GM19238 (cell line): ENCODE results near the gene RAPGEF5.

Experiments used
- DNase-seq: peaks from one replicate; pipeline ENCODE4 v3.0.0; 2011; ENCODE audit warnings: low spot score; ENCODE audit not compliant: insufficient read length

Gene RAPGEF5

DNA sequence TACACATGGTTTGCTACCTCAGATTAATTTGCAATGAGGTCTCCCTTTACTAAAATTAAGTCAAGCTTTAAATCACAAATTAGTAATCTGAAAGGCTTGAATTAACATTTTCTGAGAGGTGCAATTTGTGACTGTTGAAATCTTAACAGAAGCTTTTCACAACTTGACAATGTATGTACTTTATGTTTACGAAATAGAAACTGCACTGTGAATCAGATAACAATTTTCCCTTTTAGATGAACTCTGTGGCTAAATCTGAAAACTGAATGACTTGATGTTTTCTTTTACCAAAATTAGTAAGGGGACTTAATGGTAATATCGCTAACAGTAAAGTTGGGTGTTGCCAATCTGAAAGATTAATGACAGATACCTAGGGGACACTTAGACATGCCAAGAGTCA is 197.6 kb downstream of the RAPGEF5 start:
- DNase-seq = no peak

DNA sequence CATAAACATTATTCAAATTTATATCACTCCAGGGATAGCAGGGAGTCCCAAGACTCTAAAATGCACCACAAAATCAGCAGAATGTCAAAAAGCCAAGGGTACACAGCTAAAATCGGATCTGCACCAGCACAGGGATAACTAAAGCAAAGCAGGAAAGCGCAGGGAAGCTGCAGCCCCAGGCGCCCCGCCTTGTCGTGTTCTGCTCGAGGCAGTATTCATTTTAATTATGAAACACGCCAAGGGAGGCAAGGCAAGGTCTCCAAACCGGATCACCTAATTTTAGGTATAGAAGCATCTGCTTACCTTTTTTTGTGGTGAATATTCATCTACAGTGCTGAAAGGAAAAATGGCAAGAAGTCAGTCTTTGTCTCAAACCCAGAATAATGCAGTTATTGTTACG is 199.4 kb downstream of the RAPGEF5 start:
- DNase-seq = no peak

DNA sequence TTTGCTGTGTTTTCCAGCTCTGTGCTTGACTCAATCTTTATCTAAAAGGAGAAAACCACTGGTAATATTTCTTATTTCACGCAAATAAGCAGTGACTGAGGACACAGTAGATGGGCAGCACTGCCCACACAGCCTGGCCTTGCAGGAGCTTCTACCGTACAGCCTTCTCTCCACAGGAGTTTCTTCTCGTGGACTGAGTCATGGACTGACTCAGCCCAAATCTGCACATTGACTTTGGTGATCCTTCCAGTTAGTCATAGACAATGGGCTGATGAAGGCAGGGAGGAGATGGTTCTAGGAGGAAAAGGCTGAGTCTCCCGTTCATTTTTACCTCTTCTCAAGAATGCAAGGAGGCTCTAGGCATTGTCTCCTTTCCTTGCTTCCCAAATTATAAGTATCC is 200.7 kb downstream of the RAPGEF5 start:
- no peak for DNase-seq

DNA sequence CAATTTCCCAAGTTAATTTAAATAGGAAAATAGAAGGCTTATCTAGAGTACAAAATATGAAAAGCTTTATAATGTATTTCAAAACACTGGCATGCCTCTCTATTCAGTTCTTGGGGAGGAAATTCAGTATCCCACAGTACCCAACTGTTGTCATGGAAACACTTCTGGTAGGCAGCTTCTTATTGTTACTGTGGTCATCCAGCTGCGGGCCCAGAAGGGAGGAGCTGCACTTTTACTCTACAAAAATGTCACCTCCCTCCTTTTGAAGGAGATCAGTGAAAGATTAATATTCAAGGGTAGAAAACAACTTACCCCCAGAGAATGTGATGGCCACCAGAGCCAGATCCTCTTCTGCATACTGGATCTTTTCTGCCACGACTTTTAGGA is 202.8 kb downstream of the RAPGEF5 start:
- DNase-seq = no peak

DNA sequence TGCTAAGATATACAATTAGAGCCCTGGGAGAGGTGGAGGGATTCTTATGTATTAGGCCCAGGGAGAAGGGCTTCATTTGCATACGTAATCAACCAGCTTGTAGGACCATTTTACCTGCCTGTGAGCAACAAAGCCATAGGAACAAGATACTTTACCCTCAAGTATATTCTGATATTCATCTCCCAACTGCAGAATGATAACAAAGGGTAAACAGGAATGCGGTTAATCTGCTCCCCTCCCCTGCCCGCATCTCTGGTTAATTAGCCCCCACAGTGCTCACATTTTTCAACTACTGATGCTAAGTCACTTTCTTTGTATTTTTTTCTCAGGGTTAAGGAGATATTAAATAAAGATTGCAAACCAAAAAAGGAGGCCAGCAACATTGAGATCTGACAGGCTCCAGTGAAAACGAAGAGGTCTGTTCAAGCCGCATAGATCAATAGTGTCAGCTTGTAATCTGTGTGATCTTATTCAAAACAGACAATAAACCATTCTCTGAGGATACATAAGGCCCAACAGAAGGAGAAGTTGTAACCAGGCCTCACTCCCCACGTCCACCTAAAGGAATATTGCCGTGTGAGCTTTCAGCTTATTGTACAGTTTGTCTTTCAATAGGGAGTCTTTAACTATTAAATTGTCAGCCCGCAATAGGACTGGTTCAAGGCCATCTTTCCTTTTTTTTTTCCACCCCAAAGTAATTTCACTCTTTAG is 203.4 kb downstream of the RAPGEF5 start:
- DNase-seq = no peak

DNA sequence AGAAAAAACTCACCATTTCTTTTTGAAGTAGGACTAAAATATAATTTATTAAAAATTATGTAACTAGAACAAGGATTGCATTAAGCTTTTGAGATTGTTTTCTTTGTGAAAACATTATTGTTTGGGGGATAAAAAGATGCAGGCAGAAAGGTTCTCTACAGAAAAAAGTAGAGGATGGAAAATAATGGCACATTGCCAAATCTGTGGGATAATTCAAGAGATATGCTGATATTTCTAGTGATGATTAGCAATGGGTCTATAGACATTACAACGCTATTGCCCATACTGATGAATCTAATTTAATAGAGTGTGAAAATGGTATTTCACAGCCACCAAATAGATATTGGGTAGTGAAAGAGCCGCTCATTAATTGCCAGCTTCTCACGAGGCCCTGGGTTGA is 204.3 kb downstream of the RAPGEF5 start:
- DNase-seq = no peak

DNA sequence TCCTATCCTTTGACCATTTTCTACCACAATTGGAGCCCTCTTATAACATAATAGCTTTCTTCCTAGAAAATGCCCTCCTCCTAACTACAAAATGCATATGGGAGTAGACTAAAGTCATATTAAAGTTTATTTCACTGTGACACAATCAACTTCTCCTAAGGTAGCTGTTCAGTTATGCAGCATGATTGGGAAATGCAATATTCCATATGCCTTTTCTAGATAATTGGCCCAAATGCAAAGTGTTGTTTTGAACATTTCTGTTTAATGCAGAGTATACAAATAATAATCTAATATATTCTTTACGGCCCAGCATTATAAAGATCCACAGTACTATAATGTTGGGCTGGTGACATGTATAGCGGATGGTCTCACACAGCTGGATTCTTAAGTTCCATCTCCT is 205.1 kb downstream of the RAPGEF5 start:
- no peak for DNase-seq

DNA sequence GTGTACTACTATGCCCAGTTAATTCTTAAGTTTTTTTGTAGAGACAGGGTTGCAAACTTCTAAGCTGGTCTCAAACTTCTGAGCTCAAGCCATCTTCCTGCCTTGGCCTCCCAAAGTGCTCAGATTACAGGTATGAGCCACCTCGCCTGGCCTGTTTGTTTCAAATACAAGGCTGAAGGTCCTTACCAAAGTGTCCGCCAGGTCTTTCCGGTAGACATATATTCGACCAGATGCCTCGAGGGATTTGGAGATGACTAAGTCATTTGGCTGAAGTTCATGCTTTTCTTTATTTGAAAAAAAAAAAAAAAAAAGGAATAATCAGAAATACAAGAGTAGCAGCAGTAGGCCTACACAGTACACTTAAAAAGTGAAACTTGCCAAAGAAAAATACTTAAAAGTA is 206.7 kb downstream of the RAPGEF5 start:
- DNase-seq = no peak

DNA sequence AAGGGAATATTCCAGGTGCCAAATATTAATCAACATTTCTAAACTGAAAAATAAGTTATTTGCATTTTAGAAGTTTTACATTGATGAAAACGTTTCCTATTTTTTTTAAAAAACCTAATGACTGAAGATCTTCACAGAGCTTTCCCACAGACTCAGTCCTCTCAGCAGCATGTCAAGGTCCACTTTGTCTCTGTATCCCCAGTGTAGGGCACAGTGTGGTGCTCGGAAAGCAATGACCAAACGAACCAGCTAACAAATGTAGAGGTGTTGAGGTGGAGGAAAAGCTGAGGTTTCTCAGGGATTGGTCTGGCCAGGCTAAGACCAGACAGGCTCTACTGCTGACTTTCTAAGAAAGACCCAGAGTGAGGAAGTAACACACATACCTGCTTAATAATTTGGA is 209.1 kb downstream of the RAPGEF5 start:
- no peak for DNase-seq

DNA sequence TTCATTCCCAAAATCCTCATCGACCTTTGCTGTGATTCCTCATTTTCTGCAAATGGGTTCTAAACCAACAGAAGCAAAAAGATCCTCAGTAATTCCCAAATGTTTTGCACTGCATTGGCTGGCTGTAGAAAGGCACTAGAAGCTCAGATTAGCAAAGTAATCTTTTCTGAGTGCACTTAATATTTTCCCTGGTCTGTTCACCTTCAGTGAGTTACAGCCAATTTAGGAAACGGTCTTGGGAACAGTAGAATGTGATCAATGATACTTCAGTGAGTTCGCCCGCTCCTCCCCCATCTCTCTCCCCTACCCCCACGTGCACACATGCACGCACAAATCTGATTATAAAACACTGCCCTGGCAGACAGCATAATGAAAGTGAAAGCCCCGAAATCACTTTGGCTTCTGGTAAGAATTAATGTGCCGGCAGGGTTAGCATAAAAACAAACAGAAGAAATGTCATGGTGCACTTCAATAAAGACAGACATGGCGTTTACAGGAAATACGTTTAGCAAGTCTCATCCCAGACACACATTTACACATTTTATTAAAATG is 209.9 kb downstream of the RAPGEF5 start:
- no peak for DNase-seq

DNA sequence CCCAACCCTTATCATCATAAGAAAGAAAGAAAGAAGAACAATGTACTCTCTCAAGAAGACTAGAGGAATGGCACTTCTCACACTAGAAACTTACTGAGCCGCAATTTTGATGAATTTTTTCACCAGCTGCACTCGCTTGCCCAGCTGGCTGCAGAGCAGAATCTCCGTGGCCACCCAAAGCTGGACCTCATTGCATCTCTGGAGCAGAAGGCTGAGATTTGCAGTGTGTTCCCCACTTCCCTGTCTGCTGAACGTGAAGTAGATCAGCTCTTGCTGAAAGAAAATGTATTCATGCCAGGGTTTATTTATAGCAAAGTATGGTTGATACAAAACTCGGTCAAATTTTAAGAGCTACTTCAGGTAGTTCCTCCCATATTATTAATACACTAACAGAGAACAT is 212.0 kb downstream of the RAPGEF5 start:
- DNase-seq = no peak

DNA sequence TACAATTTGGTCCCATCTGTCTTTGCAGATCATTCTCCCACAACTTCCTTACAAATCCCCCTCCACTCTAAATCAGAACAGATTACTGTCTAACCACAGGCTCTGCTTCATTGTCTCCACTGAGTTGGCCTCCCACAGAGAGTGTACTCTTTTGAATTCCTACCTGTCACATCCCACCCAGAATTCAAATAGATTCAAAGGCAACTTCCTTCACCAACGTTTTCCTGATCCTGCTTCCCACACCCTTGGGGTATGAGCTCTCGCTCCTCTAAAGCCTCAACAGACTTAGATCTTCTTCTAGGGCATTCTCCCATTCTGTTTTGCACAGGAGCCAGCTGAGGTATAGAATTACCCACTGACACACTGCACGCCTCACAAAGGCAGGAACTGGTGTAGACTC is 213.5 kb downstream of the RAPGEF5 start:
- DNase-seq = no peak

DNA sequence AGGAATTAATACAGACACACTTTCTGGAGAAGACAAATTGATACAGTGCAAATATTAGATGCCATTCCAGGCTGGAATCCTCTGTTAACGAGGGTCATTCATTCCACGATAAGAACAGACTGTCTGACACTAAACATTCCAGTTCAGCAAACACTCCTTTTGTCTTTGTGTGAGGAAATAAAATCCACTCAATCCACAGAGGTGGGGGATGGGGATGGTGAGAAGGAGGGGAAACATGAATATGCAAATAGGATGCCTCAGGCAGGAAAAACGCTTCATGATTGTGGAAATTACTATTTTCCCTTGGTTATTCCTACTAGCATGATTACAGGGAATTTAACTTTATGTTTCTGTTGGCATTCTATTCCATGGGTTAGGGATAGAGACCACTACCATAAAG is 214.4 kb downstream of the RAPGEF5 start:
- no peak for DNase-seq

DNA sequence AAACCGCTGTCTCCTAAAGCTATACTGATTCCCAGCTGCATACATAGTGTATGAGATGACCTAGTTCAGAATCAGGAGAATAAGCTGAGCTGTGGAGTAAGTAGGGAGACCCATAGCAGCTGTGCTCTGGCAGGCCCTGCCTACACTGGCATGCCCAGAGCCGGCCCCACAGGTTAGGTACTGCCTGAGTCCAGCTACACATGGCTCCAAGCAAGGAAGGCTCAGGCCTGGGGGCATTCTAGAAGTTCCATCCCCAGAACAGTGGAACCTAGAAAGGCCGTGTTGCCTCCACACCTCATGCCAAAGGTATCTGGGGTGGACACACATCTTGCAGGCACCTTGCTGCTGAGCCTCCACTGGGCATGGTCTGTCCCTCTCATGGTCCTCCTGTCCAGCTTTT is 215.6 kb downstream of the RAPGEF5 start:
- DNase-seq = no peak

DNA sequence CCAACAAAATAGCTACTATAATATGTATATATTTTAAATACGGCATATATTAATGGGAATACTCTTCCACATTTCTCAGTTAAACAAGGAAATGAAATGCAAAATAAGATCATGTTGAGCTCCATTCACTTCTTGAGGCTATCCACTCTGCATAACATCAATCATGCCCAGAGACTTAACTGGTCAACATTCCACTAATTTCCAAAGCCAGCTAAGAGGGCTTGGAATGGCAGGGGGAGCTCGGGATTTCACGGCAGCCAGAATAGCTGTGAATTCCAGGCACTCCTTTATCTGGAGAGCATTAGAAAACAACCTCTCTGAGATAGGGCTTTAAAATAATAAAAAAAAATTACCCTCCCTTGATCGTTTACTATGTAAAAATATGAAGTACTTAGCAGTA is 216.4 kb downstream of the RAPGEF5 start:
- no peak for DNase-seq

DNA sequence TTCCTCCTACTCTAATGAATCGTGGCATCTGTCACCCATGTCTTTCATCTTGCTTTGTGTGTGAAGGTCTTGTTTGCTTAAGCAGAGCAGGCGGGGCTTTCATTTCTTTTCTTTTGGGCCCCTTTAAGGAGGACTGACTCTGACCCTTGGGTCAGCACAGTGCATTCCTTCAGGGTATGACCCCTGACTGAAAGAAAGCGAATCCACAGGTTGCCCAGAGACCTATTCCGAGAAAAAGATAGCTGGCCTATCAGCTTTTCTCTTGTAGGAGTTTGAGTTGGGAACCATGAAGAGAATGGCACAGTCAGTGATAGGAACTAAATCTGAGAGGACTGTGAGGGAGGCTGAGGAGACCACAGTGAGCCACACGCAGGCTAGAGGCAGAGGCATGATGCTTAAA is 218.1 kb downstream of the RAPGEF5 start:
- no peak for DNase-seq

DNA sequence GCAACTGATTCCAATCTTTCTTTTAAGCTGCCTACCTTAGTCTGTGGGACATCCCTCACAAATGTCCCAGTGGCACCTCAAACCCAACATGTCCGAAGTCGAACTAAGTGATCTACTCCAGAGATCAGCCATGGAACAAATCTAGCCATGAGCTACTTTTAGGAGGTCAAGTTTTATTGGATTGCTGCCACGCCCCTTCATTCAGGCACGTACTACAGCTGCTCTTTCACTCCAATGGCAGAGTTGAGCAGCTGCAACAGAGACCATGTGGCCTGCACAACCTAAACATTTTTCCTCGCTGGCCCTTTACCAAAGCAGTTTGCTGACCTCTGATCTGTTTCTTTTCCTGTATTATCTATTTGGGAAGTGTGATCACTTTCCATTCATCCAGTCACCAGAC is 218.8 kb downstream of the RAPGEF5 start:
- DNase-seq = no peak

DNA sequence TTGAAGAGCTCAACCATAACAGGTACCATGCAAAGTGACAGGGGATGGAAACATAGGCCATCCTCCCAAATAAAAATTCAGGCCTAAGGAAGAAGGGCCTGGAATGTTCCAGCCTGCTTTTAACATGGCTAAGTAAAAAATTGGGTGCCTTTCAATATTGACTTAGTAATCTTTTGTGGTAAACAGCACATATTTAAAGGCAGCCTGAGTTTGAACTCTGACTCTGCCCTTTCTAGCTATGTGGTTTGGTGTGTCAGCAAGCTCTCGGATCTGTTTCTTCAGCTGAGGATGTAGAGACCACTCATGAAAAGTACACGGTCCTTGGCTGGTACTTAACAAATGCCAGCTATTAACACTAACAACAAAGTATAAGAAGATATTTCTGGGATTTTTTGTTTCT is 219.5 kb downstream of the RAPGEF5 start:
- DNase-seq = no peak

DNA sequence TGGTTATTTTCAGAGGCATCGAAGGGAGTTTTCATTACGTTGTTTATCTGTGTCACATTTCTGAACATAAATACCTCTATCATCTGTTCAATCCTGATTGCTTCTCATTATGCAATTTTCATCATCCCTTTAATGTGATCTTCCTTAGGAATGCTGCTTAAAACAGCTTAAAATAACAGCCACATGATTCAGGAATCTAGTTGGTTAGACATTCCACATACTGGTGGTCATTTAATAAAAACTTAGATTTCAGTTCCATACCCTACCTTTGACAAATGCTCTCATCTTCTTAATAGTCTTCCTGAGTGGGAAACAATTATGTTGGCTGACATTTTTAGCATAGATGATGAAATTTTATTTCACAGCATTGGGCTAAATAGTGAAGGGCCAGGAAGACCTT is 219.9 kb downstream of the RAPGEF5 start:
- DNase-seq = no peak

DNA sequence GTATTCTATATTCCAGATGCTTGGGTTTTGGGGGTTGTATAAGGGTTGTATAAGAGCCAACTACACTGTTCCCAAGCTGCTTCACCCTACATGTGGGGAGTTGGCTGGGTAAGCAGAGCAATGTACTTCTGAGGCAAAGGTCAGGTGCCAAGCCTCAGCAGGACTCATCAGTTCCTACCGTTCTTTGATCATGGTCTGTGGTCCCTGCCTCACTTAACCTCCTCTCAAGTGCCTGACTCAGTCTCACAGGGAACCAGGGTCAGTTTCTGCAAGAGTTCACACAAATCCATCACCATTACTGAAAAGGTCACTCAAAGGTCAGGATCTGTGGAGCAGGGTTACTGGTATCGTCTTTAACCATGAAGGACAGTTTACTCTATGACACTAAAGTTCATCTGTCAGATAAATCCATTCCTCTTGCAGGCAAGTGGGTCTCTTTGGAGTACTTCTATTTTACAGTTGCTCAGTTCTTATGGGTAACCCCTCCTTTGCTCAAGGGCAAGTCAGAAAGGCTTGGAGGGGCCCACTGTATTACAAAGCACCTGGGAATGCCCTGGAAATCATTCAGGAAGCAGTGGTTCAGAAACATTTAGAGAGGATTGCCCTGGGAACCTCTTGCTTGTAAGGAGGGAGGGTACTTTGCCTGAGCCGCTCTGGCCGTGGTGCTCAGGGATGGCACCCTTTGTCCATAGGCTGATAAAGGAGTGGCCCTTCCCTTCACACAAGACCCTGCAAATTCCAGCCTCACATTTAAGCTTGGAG is 227.0 kb downstream of the RAPGEF5 start:
- no peak for DNase-seq

DNA sequence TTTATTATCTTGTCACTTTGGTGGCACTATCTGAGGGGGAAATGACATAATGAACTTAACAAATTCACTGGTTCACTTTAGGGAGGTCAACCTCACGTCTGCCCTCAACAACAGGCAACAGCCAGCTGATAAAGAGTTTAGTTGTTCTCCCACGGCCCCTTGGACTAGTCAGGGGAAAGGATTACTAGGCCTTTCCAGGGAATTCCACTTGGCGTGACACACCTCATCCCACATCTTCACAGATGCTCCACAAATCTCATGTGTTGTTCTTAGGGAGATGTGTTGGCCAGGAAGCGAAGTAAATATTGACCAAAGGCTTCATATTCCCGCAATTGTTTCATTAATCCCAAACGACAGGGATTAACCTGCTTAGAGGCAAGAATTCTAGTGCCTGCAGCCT is 227.8 kb downstream of the RAPGEF5 start:
- DNase-seq = no peak

DNA sequence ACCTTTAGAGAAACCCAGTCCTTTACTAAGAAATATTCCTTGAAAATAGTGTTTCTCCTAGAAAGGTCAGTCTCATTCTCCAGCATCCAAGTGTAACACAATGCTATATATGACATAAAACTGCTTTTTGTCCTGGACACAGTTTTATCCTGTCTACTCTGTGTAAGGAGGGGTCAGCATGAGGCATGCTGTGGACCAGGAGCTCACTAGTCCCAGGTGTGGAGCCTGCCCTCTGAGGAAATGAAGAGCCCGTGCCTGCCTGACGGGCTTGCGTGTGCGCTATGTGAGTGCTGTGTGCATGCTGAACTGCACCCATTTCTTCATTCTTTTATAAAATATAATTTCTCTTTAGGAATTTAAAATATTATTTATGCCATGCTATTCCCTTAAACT is 228.4 kb downstream of the RAPGEF5 start:
- no peak for DNase-seq
